GM18870 (cell line): ENCODE results near the gene ABTB2.

Experiments
- ATAC-seq: cut with Tn5 transposase; IDR thresholded peaks from one replicate; pipeline ENCODE4 v1.9.1; 2021; ENCODE audit warnings: moderate library complexity; ENCODE audit not compliant: unreplicated experiment

Gene ABTB2

DNA sequence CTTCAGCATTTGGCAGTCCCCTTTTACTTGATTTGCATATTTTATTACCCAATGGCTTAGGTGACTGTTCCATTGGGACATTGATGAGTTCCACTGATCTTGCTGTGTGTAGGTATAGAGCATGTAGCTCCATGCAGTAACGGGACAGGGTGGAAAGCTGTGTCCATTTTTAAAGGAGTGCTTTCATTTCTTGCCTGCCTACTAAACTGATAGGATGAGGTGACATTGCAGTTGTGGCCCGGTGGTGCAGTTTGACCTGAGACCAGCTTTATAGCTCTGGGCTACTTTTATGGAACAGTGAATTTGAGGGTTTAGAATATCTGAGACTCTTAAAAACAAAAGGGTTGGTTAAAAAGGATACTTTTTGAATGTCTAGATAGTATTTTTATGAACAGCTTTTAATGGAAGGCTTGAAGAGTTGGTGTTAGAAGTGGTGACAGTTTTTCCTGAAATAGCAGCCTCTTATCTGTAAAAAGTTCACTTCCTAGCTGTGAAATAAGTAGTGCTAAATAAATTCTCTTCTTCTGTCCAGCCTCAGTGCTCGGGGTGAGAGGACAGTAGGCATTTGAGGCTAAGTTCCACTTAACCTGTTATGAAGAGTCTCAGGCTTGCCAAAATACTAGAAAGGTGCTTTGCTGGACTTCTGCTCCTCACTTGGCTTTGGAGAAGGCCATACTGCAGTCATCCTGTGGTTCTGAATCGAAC lies 225.4 kb downstream of the ABTB2 start:
- ATAC-seq = no peak

DNA sequence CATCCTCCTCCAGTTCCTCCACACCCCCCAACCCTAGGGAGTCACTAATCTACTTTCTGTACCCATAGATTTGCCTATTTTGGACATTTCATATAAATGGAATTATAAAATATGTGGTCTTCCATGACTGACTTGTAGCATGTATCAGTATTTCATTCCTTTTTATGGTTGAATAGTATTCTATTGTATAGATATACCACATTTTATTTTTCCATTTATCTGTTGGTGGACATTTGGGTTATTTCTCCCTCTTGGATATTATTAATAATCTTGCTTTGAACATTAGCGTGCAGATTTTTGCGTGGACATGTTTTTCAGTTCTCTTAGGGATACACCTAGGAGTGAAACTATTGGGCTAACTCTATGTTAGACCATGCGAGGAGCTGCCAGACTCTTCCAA lies 229.0 kb downstream of the ABTB2 start:
- ATAC-seq = no peak

DNA sequence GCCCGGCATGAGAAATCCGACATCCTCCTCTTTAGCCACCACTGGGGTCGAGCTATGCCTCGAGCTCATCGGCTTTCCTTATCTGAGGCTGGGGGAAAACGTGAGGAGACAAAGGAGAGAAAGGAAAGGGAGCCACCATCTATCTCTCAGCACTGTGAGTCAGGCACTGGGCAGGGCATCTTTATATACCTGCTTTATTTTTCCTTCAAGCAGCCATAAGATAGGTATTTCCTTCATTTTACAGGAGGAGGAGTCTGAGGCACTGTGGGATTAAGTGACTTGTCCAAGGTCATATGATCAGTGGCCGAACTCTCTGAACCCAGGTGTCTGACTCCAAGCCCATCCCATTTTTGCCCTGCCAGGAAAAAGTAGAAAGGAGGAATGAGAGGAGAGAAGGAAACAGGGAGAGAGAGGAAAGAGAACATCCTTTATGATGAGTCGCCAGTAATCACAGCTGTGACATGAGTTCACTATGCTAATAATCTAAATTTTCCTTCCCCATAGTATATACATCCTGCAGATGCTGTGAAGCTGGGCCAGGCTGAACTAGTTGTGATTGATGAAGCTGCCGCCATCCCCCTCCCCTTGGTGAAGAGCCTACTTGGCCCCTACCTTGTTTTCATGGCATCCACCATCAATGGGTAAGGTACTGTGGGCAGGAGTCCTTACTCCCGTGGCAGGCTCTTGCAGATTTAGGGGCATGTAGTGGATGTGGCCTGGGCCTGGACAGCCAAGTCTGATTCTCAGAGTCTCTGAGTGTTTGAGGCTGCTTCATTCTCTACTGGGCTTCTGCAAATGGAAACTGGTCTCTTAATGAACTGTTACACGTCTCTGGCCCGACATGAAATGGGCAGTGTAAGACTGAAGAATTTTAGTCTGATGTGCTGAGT lies 230.6 kb downstream of the ABTB2 start:
- no peak for ATAC-seq

DNA sequence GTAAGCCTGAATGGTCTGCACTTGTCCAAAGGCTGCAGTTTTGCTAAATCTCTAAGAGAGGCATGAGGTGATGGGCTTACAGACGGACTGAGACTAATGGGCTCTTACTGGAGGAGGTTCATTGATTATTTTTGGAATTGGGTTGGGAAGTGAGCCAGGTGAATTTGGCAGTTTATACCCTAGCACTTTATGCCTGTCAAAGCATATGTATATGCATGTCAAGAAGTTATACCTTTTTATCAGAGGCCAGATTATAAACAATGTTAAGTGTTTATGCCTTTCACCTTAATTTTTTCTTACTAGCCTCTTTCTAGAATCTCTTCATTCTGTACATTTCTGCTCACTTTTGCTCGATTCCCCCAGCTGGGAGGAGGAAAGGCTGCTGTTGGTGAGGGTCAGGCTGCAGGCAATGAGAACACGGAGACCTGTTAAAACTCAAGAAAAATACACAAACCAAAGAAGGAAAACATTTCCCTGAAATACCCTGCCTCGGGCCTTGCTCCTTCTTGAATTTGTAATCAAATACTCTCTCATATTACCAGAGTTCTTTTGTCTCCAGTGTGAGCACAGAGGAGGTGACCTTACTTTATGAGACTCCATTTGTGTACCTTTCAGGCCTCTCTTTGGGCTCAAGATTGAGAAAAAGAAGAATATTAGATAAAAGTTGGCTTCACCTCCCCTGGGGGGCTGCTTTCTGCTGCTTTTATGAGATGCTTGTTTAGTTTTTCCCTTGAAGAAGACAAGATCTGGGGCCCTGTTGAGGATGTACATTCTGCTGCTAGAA lies 232.7 kb downstream of the ABTB2 start:
- ATAC-seq = no peak

DNA sequence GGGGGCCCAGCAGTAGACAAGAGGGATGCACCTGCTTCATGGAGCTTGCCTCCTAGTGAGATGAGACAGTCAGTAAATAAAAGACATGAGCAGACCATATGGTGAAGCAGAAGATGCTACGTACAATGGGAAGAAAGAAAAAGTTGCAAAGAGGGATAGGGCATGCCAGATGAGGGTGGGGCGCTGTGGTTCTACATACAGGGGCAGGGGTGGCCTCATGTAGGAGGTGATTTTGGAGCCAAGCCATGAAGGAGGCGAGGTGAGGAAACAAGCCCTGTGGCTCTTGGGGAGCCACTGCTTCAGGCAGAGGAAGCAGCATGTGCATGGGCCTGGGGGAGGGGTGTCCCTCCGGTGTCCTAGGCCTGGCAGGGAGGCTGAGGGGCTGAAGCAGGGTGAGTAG lies 237.2 kb downstream of the ABTB2 start:
- ATAC-seq = no peak

DNA sequence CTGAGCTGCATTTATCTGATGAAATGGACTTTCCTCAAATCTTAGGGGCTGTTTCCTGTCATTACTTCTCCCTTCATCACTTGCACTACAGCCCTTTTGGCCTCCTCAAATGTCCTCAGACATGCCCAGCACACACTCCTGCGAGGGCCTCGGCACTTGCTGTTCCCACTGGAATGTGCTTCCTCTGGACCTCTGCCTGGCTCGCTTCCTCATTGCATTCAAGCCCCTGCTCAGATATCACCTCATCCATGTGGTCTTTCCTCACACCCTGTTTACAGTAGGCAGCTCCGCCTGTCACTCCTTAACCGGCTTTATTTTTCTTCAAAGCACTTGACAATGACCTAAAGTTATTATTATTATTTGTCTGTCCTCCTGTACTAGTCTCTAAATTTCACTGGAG lies 243.3 kb downstream of the ABTB2 start:
- ATAC-seq = no peak

DNA sequence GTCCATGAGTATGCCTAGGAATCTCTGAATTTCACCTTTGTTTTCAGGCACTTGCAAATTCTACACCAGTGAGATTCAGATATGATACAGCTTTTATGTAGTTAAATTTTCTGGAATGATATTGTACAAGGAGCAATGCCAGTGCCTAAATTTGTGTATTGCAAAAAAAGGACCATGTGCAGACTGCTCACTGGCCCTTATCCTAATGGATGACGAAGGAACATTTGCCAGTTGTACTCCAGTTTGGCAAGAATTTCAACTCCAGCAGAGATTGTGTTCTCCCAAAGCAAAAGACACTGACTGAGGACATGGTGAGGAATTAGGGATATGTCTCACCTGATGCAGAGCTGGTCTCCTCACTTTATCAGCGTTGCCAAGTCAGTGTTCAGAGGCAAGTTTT lies 243.8 kb downstream of the ABTB2 start:
- no peak for ATAC-seq

DNA sequence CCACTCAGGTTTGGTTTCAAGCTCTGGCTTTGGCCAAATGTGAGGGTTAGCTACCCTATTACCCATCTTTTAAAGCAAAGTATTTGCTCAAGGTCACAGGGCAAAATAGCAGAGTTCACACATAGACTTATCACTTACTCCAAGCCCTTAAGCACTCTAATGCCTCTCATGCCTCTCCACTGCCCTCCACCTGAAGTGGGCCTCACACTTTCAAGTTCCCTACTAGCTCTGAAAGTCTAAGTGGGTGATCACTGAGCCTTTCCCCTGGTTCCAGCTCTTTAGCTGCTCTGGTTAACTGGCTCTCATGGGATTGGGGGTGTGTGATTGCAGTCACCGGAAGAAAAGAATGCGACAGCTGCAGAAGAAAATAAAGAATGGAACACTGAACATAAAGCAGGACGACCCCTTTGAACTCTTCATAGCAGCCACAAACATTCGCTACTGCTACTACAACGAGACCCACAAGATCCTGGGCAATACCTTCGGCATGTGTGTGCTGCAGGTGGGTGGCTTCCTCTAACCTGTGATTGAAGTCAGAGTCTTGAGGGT lies 246.0 kb downstream of the ABTB2 start:
- ATAC-seq = no peak

DNA sequence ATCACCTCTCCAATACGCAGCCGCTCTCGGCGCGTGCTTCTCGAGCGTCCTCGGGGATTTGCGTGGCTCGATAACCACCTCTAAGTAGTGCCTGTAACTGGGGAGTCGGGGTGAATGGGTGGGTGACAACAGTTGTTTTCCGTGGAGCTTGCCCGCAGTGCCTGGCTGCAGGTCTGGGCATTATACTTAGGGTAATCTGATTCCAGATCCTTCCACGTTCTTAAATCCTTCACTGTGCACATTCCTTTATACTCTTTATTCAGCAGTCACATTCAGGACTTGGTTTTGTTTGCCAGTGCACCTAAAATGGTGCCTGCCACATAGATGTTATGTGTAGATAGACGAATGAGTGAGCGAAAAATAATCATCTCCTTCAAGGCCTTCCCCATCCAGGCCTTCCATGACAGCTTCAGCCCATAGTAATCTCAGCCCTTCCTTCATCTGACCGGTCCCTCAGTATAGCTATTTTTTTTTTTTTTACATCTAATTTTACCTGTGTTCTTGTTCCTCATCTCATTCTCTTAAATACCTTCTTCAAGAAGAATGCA lies 251.8 kb downstream of the ABTB2 start:
- ATAC-seq = no peak

DNA sequence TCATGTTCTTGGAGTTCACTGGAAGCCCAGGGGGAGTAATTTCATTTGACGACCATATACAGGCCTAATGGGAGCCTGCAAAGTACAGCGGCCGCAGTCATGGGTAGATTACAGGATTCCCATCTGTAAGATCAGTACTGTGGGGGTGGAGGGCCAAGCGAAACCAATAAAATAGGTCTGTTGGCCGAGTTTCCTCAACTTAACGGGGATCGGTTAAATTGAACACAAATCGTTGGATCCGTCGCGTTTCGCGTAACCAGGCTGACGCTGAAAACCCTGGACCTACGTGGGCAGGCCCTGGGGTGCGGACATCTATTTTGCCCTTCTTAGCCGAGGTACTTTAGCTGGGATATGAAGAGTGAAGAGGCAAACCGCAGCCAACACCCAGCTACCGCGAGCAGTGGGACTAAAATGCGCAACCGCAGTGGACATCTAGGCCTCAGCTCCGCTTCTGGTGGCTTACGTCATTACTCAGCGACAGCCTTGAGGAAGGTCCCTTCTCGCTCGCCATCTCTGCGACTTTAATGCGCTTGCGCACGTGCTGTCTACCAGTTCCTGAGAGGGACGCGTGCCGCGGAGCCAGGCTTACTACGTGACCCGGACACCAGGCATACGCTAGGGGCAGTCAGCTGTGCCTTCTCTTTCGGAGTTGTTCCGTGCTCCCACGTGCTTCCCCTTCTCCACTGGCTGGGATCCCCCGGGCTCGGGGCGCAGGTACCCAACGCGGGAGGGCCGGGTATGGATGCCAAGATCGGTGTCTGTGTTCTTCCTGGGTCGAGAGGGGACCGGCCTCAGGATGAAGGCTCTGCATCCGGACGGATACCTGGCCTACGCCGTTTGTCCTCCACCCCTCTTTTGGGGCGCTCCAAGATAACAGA lies 252.5 kb downstream of the ABTB2 start, which contains the start of gene NAT10:
NAT10 (plus strand) TSS at position 551 of the 878 bp plus-strand sequence. CDS start 2,597 bp downstream, outside the sequence.
- peak; percentile 86 for ATAC-seq

DNA sequence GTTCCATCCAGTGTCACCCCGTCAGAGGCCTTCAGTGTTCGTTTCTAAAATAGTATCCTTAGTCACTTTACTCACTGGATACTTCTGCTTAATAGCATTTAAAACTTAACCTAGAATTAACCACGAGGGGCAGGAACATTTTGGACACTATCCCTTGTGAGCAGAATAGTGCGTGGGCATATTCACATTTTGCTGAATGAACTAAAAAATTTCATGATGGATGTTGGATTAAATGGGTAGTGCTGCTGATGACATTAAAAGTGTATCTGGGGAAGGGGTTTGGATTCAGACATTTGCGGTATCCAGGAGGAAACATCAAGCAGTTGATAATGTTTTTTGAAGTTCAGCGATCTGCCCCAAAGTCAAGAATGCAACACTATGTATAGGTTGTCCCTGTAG lies 253.1 kb downstream of the ABTB2 start:
- ATAC-seq = no peak
